Endothelial cell of umbilical vein (primary cell): ENCODE data around the gene KHDC1. TPM values are rescaled to one million over a fixed set of nuclear protein-coding genes. Genes with fewer than 3 reads are reported as not detected.
"Not testable (repeated sequence)": the region's sequence is repeated elsewhere in the genome, so short reads cannot be mapped to it uniquely, and the experiment has no call there.

Experiments
- Bru-seq: library from RNA; stranded (reverse); fragments of 400-500 nt; gene quantifications from one replicate; lab custom pipeline; 2021; lab: Mats Ljungman, UMichigan
- BruChase-seq, 2 experiments: library from RNA; stranded (reverse); fragments of 400-500 nt; gene quantifications; one replicate each; lab custom pipeline; 2021; lab: Mats Ljungman, UMichigan
- BruUV-seq: library from RNA; stranded (reverse); fragments of 400-500 nt; replicated peaks from 2 replicates; lab custom pipeline; 2021; lab: Mats Ljungman, UMichigan
- CTCF ChIA-PET: fragments of 300-600, 350-600 bp; sonication (Branson Sonifier 250); formaldehyde crosslinking; loops from one replicate; lab custom pipeline; 2021; ENCODE audit warnings: antibody characterized with exemption, inconsistent platforms; lab: Charles Lee
- POLR2A ChIA-PET: fragments of 300-600, 350-600 bp; sonication (Branson Sonifier 250); formaldehyde crosslinking; loops from one replicate; lab custom pipeline; 2021; ENCODE audit warnings: antibody characterized with exemption, inconsistent platforms; lab: Charles Lee
- DNase-seq: peaks from one replicate; pipeline ENCODE4 v3.0.0-alpha.2; 2011; ENCODE audit warnings: low read depth, low spot score
- FAIRE-seq: peaks from 2 replicates; lab custom pipeline; 2011; peaks lifted over from hg19 to GRCh38; lab: Jason Lieb, UNC
- H2AFZ ChIP-seq: 2 replicates; pipeline ENCODE4 v1.6.0; 2012; ENCODE audit warnings: low read depth, low read length, control low read depth, inconsistent platforms
- H3K27ac ChIP-seq: 2 replicates; pipeline ENCODE4 v1.5.1; 2011; ENCODE audit warnings: low read depth, mild to moderate bottlenecking, control low read depth, low read length, moderate library complexity; ENCODE audit not compliant: insufficient read depth
- H3K27me3 ChIP-seq, 2 experiments: 2 replicates each; pipeline versions ENCODE4 v1.6.0 to v1.6.1; 2011; ENCODE audit warnings: low read length in 2 of 2, mixed read lengths in 1 of 2; ENCODE audit not compliant: control insufficient read depth in 2 of 2, insufficient read depth in 2 of 2
- H3K36me3 ChIP-seq, 2 experiments: 2 replicates in 1 of 2; 3 replicates in 1 of 2; pipeline ENCODE4 v1.5.1; 2011; ENCODE audit warnings: low read length in 2 of 2, mild to moderate bottlenecking in 1 of 2, moderate library complexity in 1 of 2; ENCODE audit not compliant: control insufficient read depth in 2 of 2, insufficient read depth in 2 of 2; ENCODE audit errors: extremely low read depth in 1 of 2
- H3K4me1 ChIP-seq: 3 replicates; pipeline ENCODE4 v1.5.1; 2011; ENCODE audit warnings: mild to moderate bottlenecking, low read length; ENCODE audit not compliant: control insufficient read depth, insufficient read depth; ENCODE audit errors: extremely low read depth
- H3K4me2 ChIP-seq: 2 replicates; pipeline ENCODE4 v1.6.1; 2011; ENCODE audit warnings: low read length, control low read depth, mixed read lengths; ENCODE audit not compliant: insufficient read depth
- H3K4me3 ChIP-seq, 3 experiments: fragments of 200-600 bp in 1 of 3; sonication (generic), shearing (Covaris generic) in 1 of 3; replicated peaks in 1 of 3; 2 replicates each; pipeline ENCODE4 v1.5.1; 2011 to 2016; ENCODE audit warnings: control low read depth in 3 of 3, low read length in 3 of 3, mild to moderate bottlenecking in 2 of 3, inconsistent platforms in 1 of 3, low read depth in 1 of 3, moderate library complexity in 1 of 3; ENCODE audit not compliant: insufficient read depth in 1 of 3
- H3K79me2 ChIP-seq: 2 replicates; pipeline ENCODE4 v1.6.0; 2012; ENCODE audit warnings: low read length, inconsistent platforms; ENCODE audit not compliant: control insufficient read depth, insufficient read depth
- H3K9ac ChIP-seq: replicated peaks from 2 replicates; pipeline ENCODE3; 2011; ENCODE audit warnings: low read length, control low read depth; ENCODE audit not compliant: insufficient read depth; ENCODE audit errors: extremely low read depth
- H3K9me1 ChIP-seq: replicated peaks from 3 replicates; pipeline ENCODE4 v1.6.0; 2011; ENCODE audit warnings: mild to moderate bottlenecking, low read length; ENCODE audit not compliant: control insufficient read depth, insufficient read depth; ENCODE audit errors: extremely low read depth
- H3K9me3 ChIP-seq: replicated peaks from 2 replicates; pipeline ENCODE4 v1.5.1; 2012; ENCODE audit warnings: low read length, inconsistent platforms; ENCODE audit not compliant: control insufficient read depth, insufficient read depth
- H4K20me1 ChIP-seq: replicated peaks from 2 replicates; pipeline ENCODE3; 2011; ENCODE audit warnings: mild to moderate bottlenecking, low read length; ENCODE audit not compliant: control insufficient read depth, insufficient read depth; ENCODE audit errors: extremely low read depth
- JUN ChIP-seq: IDR thresholded peaks from 2 replicates; pipeline ENCODE4 v1.6.1; 2011; ENCODE audit warnings: borderline replicate concordance, low read depth; ENCODE audit not compliant: insufficient read length, insufficient read depth
- POLR2A ChIP-seq: IDR thresholded peaks from 2 replicates; pipeline ENCODE4 v1.6.1; 2012; ENCODE audit warnings: low read depth, mild to moderate bottlenecking, control low read depth, low read length
- POLR2AphosphoS5 ChIP-seq: IDR thresholded peaks from 2 replicates; pipeline ENCODE4 v1.6.1; 2012; ENCODE audit warnings: low read depth, mild to moderate bottlenecking, control low read depth, low read length, moderate library complexity; ENCODE audit not compliant: insufficient read depth
- dilution Hi-C: fragments of 300-500 bp; cut with MboI; formaldehyde crosslinking; loops from one replicate; pipeline ENCODE4 v1.15.0; 2019; ENCODE audit warnings: low sequenced_read_pairs; ENCODE audit not compliant: extremely low pct_ligation_motif_present
- intact Hi-C: fragments of 100-400 bp; cut with micrococcal nuclease; formaldehyde crosslinking; loops from one replicate; pipeline ENCODE4 v1.10.0; 2022
- long read RNA-seq: library from polyadenylated mRNA; stranded (forward); transcript quantifications from one replicate; pipeline ENCODE4 v2.0.0, GENCODE V29; 2021
- polyA minus RNA-seq, 3 experiments: library from RNA; depleted of rRNA, polyadenylated mRNA; stranded (reverse); fragments of >200 nt; gene quantifications; 1 replicate in 1 of 3; 2 replicates in 2 of 3; pipeline ENCODE4 v1.2.3, GENCODE V29; 2011
- polyA plus RNA-seq, 4 experiments: library from polyadenylated mRNA; depleted of rRNA in 3 of 4; stranded (reverse) in 3 of 4; unstranded in 1 of 4; fragments of >200 nt; gene quantifications; 2 replicates each; pipeline versions ENCODE4 v1.2.1 to v1.2.3, GENCODE V29; 2011 to 2012; ENCODE audit warnings: missing spikeins in 1 of 4
- total RNA-seq: library from RNA; stranded (reverse); gene quantifications from 2 replicates; pipeline ENCODE4 v1.2.3, GENCODE V29; 2021

The KHDC1 gene, protein sequence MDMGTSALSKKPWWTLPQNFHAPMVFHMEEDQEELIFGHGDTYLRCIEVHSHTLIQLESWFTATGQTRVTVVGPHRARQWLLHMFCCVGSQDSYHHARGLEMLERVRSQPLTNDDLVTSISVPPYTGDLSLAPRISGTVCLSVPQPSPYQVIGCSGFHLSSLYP
- total RNA-seq = 3.3 and 3.7 TPM in 2 replicates
- 4.2 and 4.4 TPM in 2 replicates for polyA plus RNA-seq
- 3.4 and 4.2 TPM in 2 replicates for polyA plus RNA-seq (2011; cell fraction: cytosol; rRNA removed)
- polyA plus RNA-seq (2011; cell fraction: nucleus; rRNA removed) = 6.5 and 8.9 TPM in 2 replicates
- 2.0 and 3.1 TPM in 2 replicates for polyA plus RNA-seq (2012)
- 2.0 and 4.3 TPM in 2 replicates for polyA minus RNA-seq
- polyA minus RNA-seq (2011; cell fraction: cytosol; rRNA and poly(A)+ RNA removed) = 4.0 TPM
- 6.8 and 9.1 TPM in 2 replicates for polyA minus RNA-seq (2011; cell fraction: nucleus; rRNA and poly(A)+ RNA removed)
- Bru-seq, nascent RNA = percentile 56 among the genes with signal in this experiment
- BruChase-seq, experiment 1, labeled RNA remaining after a 6-hour chase = percentile 50 among the genes with signal in this experiment
- percentile 55 among the genes with signal in this experiment for BruChase-seq, experiment 2, labeled RNA remaining after a 2-hour chase
- long read RNA-seq, partial matches to known transcripts = 1 of 18 reads
- long read RNA-seq, other reads (novel, unspliced or antisense) = 10 of 18 reads

DNA sequence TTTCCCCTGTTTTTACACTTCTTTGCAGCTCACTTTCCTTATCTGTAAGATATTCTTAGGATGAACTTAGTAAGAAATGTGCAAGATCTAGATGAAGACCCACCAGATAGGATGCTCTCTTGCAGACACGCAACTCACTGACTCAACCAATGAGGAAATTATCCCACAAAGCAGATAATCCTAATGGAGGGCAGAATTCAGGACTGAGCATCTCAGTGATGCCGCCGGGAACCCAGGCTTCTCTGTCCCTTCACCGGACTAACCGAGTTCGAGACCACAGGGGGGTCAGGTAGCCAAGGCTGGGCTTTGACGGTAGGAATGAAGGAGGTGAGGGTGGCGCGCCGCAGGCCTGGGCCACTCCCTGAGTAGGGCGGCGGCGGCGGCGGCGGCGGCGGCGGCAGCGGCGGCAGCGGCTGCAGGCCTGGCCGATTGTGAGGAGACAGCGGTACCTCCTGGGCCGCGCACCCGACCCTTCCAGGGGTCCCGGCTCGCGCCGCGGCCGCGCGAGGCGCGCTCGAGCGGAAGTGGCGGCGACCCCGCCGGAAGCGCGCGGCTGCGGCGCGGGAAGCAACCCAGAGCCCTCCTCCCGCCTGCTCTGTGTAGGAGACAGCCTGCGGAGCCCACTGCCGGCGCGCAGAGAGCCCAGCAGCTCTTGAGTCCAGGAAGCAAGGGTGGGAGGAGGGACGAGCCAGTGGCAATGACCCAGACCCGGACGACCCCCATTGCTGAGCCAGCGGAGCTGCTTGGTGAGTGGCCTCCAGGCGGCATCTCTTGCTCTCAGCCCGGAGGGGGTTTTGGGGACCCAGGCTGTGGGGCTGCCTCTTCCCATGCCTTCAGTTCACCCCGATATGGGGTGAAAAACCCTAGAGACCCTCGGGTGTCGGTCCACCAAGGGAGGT lies at the start of gene KHDC1:
KHDC1 (minus strand) TSS at position 526 of the 899 bp plus-strand sequence. CDS start 20,679 bp downstream, outside the sequence.
- Histone ChIP-seq H3K4me3 (peak within 1 kb of the TSS; percentile 56 to 67 (median 60)), H3K9me1 (no peaks in the 10 kb centered on the region), H3K4me1 (peaks cover 15% of the 10 kb centered on the region), H4K20me1 (no peaks in the 10 kb centered on the region), H3K9ac (peak within 1 kb of the TSS; percentile 46), H3K27ac (peak within 1 kb of the TSS; percentile 12), H3K27me3 (no peaks in the 10 kb centered on the region), H3K4me2 (peak within 1 kb of the TSS; percentile 85), H3K36me3 (no peaks in the 10 kb centered on the region), H3K79me2 (no peaks in the 10 kb centered on the region), H3K9me3 (no peaks in the 10 kb centered on the region), H2AFZ (peak within 1 kb of the TSS; percentile 98)
- no TSS peak for BruUV-seq
- dilution Hi-C loops = no loop called here
- DNase-seq = peak; percentile 44
- TF ChIP-seq JUN = no peak
- peak; percentile 28 for TF ChIP-seq POLR2A
- peak; percentile 64 for TF ChIP-seq POLR2AphosphoS5
- intact Hi-C loops = loop anchor here (1.0 to 2.0 kb wide), 2 partner anchors 20 to 47 kb away; no protein-coding TSS in a partner anchor
- FAIRE-seq = peak; percentile 50
- POLR2A ChIA-PET = no interaction called here
- CTCF ChIA-PET = interaction anchor here (1.0 to 1.1 kb wide), 4 partner anchors 20 to 64 kb away, joined by 3 to 4 read pairs (median 4); no protein-coding TSS in a partner anchor

DNA sequence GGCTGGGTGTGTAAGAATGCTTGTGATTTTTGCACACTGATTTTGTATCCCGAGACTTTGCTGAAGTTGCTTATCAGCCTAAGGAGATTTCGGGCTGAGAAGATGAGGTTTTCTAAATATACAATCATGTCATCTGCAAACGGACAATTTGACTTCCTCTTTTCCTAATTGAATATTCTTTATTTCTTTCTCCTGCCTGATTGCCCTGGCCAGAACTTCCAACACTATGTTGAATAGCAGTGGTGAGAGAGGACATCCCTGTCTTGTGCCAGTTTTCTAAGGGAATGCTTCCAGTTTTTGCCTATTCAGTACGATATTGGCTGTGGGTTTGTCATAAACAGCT lies 47.5 kb upstream of the KHDC1 start:
- H3K9me3 ChIP-seq, H3K79me2 ChIP-seq, DNase-seq, H4K20me1 ChIP-seq, H3K27me3 ChIP-seq, H3K36me3 ChIP-seq, CTCF ChIA-PET, FAIRE-seq, H3K27ac ChIP-seq, dilution Hi-C loops, H3K9me1 ChIP-seq, BruUV-seq: not testable (repeated sequence)
- peak overlapping the region; percentile 65 for H3K4me2 ChIP-seq
- peak overlapping the region; percentile 76 for H3K9ac ChIP-seq
- intact Hi-C loops = loop anchor here (1.0 kb wide), 3 partner anchors 25 to 898 kb away; no protein-coding TSS in a partner anchor
- POLR2A ChIA-PET = interaction anchor here (1.5 kb wide), 1 partner anchor 16 kb away, joined by 3 read pairs; no protein-coding TSS in a partner anchor
- peak overlapping the region; percentile 81 for H2AFZ ChIP-seq
- peak overlapping the region; percentile 60 to 83 (median 71) for H3K4me3 ChIP-seq
- peaks cover 12% of the 10 kb centered on the region for H3K4me1 ChIP-seq
